Measurements from ENCODE around the gene PRKG1. TPM values are rescaled to one million over a fixed set of nuclear protein-coding genes. Genes with fewer than 3 reads are reported as not detected.

PRKG1 gene
- total and polyA plus RNA-seq, 2 of the 8 experiments (the other 6 are each of a cell fraction or from before 2014, with no cell fraction given), result 4.2 to 15.2 TPM

GRCh38 chr10:51389415-51390321 is 315.4 kb downstream of the PRKG1 start (continued):
- TF ChIP-seq, protein P1, sequence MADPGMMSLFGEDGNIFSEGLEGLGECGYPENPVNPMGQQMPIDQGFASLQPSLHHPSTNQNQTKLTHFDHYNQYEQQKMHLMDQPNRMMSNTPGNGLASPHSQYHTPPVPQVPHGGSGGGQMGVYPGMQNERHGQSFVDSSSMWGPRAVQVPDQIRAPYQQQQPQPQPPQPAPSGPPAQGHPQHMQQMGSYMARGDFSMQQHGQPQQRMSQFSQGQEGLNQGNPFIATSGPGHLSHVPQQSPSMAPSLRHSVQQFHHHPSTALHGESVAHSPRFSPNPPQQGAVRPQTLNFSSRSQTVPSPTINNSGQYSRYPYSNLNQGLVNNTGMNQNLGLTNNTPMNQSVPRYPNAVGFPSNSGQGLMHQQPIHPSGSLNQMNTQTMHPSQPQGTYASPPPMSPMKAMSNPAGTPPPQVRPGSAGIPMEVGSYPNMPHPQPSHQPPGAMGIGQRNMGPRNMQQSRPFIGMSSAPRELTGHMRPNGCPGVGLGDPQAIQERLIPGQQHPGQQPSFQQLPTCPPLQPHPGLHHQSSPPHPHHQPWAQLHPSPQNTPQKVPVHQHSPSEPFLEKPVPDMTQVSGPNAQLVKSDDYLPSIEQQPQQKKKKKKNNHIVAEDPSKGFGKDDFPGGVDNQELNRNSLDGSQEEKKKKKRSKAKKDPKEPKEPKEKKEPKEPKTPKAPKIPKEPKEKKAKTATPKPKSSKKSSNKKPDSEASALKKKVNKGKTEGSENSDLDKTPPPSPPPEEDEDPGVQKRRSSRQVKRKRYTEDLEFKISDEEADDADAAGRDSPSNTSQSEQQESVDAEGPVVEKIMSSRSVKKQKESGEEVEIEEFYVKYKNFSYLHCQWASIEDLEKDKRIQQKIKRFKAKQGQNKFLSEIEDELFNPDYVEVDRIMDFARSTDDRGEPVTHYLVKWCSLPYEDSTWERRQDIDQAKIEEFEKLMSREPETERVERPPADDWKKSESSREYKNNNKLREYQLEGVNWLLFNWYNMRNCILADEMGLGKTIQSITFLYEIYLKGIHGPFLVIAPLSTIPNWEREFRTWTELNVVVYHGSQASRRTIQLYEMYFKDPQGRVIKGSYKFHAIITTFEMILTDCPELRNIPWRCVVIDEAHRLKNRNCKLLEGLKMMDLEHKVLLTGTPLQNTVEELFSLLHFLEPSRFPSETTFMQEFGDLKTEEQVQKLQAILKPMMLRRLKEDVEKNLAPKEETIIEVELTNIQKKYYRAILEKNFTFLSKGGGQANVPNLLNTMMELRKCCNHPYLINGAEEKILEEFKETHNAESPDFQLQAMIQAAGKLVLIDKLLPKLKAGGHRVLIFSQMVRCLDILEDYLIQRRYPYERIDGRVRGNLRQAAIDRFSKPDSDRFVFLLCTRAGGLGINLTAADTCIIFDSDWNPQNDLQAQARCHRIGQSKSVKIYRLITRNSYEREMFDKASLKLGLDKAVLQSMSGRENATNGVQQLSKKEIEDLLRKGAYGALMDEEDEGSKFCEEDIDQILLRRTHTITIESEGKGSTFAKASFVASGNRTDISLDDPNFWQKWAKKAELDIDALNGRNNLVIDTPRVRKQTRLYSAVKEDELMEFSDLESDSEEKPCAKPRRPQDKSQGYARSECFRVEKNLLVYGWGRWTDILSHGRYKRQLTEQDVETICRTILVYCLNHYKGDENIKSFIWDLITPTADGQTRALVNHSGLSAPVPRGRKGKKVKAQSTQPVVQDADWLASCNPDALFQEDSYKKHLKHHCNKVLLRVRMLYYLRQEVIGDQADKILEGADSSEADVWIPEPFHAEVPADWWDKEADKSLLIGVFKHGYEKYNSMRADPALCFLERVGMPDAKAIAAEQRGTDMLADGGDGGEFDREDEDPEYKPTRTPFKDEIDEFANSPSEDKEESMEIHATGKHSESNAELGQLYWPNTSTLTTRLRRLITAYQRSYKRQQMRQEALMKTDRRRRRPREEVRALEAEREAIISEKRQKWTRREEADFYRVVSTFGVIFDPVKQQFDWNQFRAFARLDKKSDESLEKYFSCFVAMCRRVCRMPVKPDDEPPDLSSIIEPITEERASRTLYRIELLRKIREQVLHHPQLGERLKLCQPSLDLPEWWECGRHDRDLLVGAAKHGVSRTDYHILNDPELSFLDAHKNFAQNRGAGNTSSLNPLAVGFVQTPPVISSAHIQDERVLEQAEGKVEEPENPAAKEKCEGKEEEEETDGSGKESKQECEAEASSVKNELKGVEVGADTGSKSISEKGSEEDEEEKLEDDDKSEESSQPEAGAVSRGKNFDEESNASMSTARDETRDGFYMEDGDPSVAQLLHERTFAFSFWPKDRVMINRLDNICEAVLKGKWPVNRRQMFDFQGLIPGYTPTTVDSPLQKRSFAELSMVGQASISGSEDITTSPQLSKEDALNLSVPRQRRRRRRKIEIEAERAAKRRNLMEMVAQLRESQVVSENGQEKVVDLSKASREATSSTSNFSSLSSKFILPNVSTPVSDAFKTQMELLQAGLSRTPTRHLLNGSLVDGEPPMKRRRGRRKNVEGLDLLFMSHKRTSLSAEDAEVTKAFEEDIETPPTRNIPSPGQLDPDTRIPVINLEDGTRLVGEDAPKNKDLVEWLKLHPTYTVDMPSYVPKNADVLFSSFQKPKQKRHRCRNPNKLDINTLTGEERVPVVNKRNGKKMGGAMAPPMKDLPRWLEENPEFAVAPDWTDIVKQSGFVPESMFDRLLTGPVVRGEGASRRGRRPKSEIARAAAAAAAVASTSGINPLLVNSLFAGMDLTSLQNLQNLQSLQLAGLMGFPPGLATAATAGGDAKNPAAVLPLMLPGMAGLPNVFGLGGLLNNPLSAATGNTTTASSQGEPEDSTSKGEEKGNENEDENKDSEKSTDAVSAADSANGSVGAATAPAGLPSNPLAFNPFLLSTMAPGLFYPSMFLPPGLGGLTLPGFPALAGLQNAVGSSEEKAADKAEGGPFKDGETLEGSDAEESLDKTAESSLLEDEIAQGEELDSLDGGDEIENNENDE (IDR thresholded peaks at IDR 0.05; ENCODE audit: insufficient replicate concordance, low read length), result no peak
- TF ChIP-seq CTCF (IDR thresholded peaks at IDR 0.05; ENCODE audit: control extremely low read depth in 1 of 3, insufficient read depth in 1 of 3, low read depth in 1 of 3, low read length in 3 of 3) (peak; percentile 85 to 91 (median 90)), RAD21 (IDR thresholded peaks at IDR 0.05 in 1 of 2, conservative IDR thresholded peaks at IDR 0.05 in 1 of 2; ENCODE audit: low read depth in 2 of 2, low read length in 2 of 2) (peak; percentile 92 to 94)

All from H1 (cell line).